Measurements from ENCODE around the gene FIS1.
"Not testable (repeated sequence)": the region's sequence is repeated elsewhere in the genome, so short reads cannot be mapped to it uniquely, and the experiment has no call there.

FIS1 gene

DNA sequence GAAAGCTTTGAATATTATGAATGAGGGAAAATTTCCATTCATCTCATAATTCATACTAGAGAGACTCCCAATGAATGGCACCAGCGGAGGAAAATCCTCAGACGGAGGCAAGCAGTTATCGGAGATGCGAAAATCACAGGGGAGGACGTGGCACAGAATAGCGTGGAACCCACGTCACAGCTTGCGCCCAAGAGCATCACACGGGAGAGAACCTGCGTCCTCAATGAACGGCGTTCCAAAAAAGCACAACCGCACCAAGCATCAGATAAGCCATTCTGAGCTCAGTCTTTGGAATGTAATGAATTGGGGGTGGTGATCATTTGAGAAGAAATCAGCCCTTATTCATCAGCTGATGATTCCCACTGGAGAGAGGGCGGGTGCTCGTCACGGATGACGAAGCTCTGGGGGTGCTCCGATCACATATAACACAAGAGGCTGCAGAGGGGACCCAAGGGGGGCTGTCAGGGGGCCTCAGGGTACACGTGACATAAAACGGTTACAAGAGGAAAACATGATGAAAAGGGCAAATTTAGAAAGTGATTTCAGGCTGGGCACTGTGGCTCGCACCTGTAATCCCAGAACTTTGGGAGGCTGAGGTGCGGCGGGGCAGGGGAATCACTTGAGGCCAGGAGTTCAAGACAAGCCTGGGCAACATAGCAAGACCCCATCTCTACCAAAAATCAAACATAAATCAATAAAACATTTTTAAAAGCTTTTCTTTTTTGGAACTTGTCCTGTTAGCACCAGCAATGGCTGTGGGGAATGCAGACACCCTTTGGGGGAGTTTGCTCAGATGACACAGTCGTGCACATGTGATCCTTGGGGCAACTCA, 33.8 kb upstream of the FIS1 start:
- Mint-ChIP-seq H3K4me1 (peaks cover 6% of the 10 kb centered on the region), H3K36me3 (ENCODE audit: insufficient read depth) (peaks cover 3% of the 10 kb centered on the region), H3K4me3 (no peak overlapping the region), H3K27me3 (peaks cover 49% of the 10 kb centered on the region), H3K9me3 (no peaks in the 10 kb centered on the region), H3K27ac (ENCODE audit: low read depth) (no peak overlapping the region)
- DNase-seq (ENCODE audit: low spot score in 2 of 2) (no peak), ATAC-seq (replicated peaks; ENCODE audit: extremely low read depth, poor library complexity, severe bottlenecking) (no peak)

DNA sequence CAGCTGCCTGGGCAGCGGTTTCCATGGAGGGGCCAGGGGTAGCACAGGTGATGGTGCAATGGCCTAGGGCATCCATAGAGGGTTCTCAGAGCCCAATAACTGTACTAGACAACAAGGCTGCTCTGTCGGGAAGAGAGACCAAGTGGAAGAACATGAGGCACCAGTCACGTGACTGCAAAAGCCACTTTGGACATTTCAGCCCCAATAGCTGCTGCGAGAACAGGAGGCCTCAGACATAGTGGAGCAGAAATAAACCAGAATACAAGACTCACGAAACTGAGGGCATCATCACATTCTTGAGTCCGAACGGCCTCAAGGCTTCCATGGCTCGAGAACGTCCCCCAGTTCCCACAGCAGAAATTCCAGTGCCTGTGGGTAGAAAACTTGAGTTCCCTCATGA, 32.3 kb upstream of the FIS1 start:
- H3K27ac Mint-ChIP-seq (ENCODE audit: low read depth) = no peak overlapping the region
- H3K9me3 Mint-ChIP-seq = no peaks in the 10 kb centered on the region

DNA sequence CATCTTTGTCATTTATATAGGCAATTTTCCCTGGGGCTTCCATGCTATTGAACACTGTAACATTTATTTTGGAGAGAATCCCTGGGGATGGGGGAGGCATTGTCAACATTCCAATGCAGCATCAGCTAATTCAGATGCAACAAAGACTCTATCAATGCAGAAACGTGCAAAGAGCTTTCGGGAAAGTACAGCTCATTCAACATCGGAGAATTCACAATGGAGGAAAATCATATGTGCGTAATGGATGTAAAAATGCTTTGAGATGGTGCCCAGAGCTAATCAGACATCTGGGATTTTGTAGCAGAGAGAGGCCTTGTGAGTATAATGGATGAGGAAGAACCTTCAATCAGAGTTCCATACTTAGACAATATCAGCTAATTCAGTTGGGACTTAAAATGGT, 28.3 kb upstream of the FIS1 start:
- Mint-ChIP-seq H3K9me3 (no peaks in the 10 kb centered on the region), H3K36me3 (ENCODE audit: insufficient read depth) (peaks cover 2% of the 10 kb centered on the region), H3K4me1 (no peaks in the 10 kb centered on the region), H3K27me3 (peaks cover 42% of the 10 kb centered on the region), H3K4me3 (no peak overlapping the region), H3K27ac (ENCODE audit: low read depth) (no peak overlapping the region)
- ATAC-seq (replicated peaks; ENCODE audit: extremely low read depth, poor library complexity, severe bottlenecking) (no peak), DNase-seq (ENCODE audit: low spot score in 2 of 2) (no peak)

More for the DNA sequence above, 32.3 kb upstream of the FIS1 start:
- peaks cover 3% of the 10 kb centered on the region for H3K36me3 Mint-ChIP-seq (ENCODE audit: insufficient read depth)
- ATAC-seq (replicated peaks; ENCODE audit: extremely low read depth, poor library complexity, severe bottlenecking) = no peak
- H3K4me1 Mint-ChIP-seq = no peaks in the 10 kb centered on the region
- H3K4me3 Mint-ChIP-seq = no peak overlapping the region
- DNase-seq (ENCODE audit: low spot score in 2 of 2) = no peak
- H3K27me3 Mint-ChIP-seq = peaks cover 60% of the 10 kb centered on the region

DNA sequence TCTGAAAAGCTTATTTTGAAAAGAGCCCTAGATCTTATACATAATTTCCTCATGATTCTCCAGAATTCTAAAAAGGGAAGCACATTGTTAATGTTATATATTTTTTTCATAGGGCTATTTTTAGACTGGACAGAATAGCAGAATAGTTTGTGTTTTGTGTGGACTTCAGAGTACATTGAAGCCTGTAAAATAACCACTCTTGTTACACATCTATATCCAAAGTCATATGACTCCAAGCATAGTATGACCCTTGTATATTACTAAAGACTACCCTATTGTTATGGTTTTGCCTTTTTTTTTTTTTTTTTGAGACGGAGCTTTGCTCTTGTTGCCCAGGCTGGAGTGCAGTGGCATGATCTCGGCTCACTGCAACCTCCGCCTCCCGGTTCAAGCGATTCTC, 26.1 kb upstream of the FIS1 start:
- Mint-ChIP-seq H3K27ac (ENCODE audit: low read depth) (no peak overlapping the region), H3K4me1 (no peaks in the 10 kb centered on the region), H3K36me3 (ENCODE audit: insufficient read depth) (peaks cover 2% of the 10 kb centered on the region), H3K4me3 (no peak overlapping the region), H3K9me3 (no peaks in the 10 kb centered on the region), H3K27me3 (peaks cover 23% of the 10 kb centered on the region)
- ATAC-seq (replicated peaks; ENCODE audit: extremely low read depth, poor library complexity, severe bottlenecking) (no peak), DNase-seq (ENCODE audit: low spot score in 2 of 2) (no peak)

DNA sequence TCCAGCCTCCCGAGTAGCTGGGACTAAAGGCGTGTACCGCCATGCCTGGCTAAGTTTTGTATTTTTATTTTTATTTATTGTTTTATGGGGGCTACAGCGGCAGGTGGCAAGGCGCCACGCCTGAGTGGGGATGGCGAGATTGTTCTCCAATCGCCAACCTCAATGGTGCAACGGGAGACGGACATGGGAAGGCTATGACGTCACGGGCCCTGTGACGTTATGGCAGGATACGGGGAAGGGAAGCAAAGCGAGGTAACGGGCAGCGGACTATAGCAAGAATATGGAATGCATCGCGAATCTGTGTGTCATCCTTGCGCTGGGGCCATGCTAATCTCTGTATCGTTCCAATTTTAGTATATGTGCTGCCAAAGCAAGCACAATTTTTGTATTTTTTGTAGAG, 24.8 kb upstream of the FIS1 start:
- H3K4me1 Mint-ChIP-seq = no peaks in the 10 kb centered on the region
- H3K27me3 Mint-ChIP-seq = peaks cover 24% of the 10 kb centered on the region
- no peak overlapping the region for H3K27ac Mint-ChIP-seq (ENCODE audit: low read depth)
- DNase-seq (ENCODE audit: low spot score in 2 of 2) = no peak
- no peak for ATAC-seq (replicated peaks; ENCODE audit: extremely low read depth, poor library complexity, severe bottlenecking)
- peaks cover 2% of the 10 kb centered on the region for H3K36me3 Mint-ChIP-seq (ENCODE audit: insufficient read depth)
- no peaks in the 10 kb centered on the region for H3K9me3 Mint-ChIP-seq
- no peak overlapping the region for H3K4me3 Mint-ChIP-seq

DNA sequence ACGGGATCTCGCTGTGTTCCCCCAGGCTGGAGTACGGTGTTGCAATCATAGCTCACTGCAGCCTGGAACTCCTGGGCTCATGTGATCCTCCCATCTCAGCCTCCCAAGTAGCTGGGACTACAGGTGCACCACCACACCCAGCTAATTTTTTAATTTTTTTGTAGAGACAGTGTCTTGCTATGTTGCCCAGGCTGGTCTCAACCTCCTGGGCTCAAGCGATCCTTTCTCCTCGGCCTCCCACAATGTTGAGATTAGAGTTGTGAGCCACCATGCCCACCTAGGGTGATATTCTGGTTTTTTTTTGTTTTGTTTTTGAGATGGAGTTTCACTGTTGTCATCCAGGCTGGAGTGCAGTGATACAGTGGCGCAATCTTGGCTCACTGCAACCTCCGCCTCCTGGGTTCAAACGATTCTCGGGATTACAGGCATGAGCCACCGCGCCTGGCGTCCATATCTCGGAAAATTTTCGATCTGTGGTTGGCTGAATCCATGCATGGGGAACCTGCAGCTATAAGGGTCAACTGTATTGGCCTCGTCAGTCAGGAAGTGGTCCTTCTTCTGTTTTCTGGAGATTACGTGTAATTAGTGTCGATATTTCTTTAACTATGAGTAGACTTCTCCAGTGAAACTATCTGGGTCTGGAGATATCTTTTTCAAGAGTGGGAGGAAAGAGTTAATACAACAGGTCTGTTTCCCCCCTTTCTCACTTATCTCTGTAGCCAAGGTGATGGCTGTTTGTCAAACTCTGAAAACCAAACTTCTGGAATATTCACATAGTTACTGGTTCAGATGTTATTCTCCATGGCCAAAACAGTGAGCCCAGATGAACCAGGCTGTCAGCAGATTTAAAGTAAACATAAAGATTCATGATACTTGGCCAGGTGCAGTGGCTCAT, 21.0 kb upstream of the FIS1 start:
- no peak for DNase-seq (ENCODE audit: low spot score in 2 of 2)
- ATAC-seq (replicated peaks; ENCODE audit: extremely low read depth, poor library complexity, severe bottlenecking) = no peak
- Mint-ChIP-seq H3K4me3 (no peak overlapping the region), H3K4me1 (no peaks in the 10 kb centered on the region), H3K27ac (ENCODE audit: low read depth) (no peak overlapping the region), H3K27me3 (peaks cover 36% of the 10 kb centered on the region), H3K9me3 (no peaks in the 10 kb centered on the region), H3K36me3 (ENCODE audit: insufficient read depth) (peaks cover 2% of the 10 kb centered on the region)

DNA sequence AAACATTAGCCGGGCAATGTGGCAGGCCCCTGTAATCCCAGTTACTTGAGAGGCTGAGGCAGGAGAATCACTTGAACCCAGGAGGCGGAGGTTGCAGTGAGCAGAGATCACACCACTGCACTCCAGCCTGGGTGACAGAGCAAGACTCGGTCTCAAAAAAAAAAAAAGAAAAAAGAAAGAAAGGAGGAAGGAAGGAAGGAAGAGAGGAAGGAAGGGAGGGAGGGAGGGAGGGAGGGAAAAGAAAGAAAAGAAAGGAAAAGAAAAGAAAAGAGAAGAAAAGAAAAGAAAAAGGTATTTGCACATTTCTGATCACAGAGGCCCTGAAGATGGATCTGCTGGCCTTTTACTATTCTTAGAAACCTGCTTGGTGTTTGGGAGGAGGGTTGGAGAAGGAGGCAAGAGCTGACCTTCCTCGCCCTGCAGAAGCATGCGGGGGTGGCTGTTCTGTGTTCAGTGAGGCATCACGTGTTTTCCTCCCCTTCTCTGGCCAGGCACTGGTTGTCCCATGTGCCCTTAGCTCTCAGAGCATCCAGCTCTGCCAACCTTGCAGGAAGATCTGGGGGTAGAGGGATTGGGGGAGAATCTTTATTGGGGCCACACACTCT, 19.3 kb upstream of the FIS1 start:
- not testable (repeated sequence) for DNase-seq (ENCODE audit: low spot score in 2 of 2); H3K4me3 Mint-ChIP-seq; H3K9me3 Mint-ChIP-seq; H3K36me3 Mint-ChIP-seq (ENCODE audit: insufficient read depth); H3K27ac Mint-ChIP-seq (ENCODE audit: low read depth); H3K4me1 Mint-ChIP-seq; ATAC-seq (replicated peaks; ENCODE audit: extremely low read depth, poor library complexity, severe bottlenecking)
- H3K27me3 Mint-ChIP-seq = peaks cover 36% of the 10 kb centered on the region

DNA sequence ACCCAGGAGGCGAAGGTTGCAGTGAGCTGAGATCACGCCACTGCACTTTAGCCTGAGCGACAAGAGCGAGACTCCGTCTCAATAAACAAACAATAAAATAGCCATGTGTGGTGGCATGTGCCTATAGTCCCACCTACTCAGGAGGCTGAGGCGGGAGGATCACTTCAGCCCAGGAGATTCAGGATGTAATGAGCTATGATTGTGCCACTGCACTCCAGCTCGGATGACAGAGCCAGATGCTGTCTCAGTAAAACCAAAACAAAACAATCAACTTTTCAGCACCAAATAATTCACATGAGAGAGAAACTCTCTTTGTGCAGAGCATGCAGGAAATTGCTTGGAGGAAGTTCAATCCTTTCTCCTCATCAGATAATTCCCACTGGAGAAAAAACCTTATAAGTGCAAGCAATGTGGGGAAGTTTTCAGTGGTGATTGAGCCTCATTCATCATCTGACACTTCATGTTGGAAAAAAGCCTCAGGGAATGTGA, 13.4 kb upstream of the FIS1 start:
- Mint-ChIP-seq H3K36me3 (ENCODE audit: insufficient read depth) (no peaks in the 10 kb centered on the region), H3K27me3 (peaks cover 14% of the 10 kb centered on the region), H3K4me1 (no peaks in the 10 kb centered on the region), H3K9me3 (no peaks in the 10 kb centered on the region), H3K4me3 (no peak overlapping the region), H3K27ac (ENCODE audit: low read depth) (no peak overlapping the region)
- DNase-seq (ENCODE audit: low spot score in 2 of 2) = no peak
- ATAC-seq (replicated peaks; ENCODE audit: extremely low read depth, poor library complexity, severe bottlenecking) = no peak

DNA sequence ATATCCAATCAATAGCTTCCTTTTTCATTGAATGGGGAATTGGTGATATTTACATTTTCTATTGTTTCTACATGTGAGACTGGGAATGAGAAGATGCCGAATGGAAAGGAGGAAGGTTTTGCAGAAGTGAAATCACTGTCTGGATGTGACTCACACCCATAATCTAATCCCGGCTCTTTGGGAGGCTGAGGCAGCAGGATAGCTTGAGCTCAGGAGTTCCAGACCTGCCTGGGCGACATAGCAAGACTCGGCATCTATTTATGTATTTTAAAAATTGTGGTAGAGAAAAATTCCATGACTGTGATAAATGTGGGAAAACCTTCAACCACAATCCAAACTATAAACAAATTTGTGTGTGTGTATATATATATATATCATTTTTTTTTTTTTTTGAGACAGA, 10.9 kb upstream of the FIS1 start:
- Mint-ChIP-seq H3K27me3 (no peaks in the 10 kb centered on the region), H3K4me1 (peaks cover 11% of the 10 kb centered on the region)

DNA sequence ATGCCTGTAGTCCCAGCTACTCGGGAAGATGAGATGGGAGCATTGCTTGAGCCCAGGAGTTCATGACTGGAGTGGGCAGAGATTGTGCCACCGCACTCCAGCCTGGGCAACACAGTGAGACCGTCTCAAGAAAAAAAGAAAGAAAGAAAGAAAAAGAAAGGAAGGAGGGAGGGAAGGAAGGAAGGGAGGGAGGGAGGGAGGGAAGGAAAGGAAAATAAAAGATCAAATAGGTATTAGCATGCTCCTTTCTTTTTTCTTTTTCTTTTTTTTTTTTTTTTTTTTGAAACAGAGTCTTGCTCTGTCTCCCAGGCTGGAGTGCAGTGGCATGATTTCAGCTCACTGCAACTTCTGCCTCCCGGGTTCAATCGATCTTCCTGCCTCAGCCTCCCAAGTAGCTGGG, 8.3 kb upstream of the FIS1 start:
- H3K27ac Mint-ChIP-seq (ENCODE audit: low read depth); DNase-seq (ENCODE audit: low spot score in 2 of 2); H3K27me3 Mint-ChIP-seq; H3K9me3 Mint-ChIP-seq; ATAC-seq (replicated peaks; ENCODE audit: extremely low read depth, poor library complexity, severe bottlenecking): not testable (repeated sequence)
- Mint-ChIP-seq H3K36me3 (ENCODE audit: insufficient read depth) (peaks cover 17% of the 10 kb centered on the region), H3K4me3 (peak overlapping the region; percentile 99), H3K4me1 (peaks cover 25% of the 10 kb centered on the region)

More for the DNA sequence above, 10.9 kb upstream of the FIS1 start:
- no peak for ATAC-seq (replicated peaks; ENCODE audit: extremely low read depth, poor library complexity, severe bottlenecking)
- H3K36me3 Mint-ChIP-seq (ENCODE audit: insufficient read depth) = peaks cover 11% of the 10 kb centered on the region
- no peaks in the 10 kb centered on the region for H3K9me3 Mint-ChIP-seq
- H3K27ac Mint-ChIP-seq (ENCODE audit: low read depth) = no peak overlapping the region
- no peak for DNase-seq (ENCODE audit: low spot score in 2 of 2)
- H3K4me3 Mint-ChIP-seq = no peak overlapping the region

DNA sequence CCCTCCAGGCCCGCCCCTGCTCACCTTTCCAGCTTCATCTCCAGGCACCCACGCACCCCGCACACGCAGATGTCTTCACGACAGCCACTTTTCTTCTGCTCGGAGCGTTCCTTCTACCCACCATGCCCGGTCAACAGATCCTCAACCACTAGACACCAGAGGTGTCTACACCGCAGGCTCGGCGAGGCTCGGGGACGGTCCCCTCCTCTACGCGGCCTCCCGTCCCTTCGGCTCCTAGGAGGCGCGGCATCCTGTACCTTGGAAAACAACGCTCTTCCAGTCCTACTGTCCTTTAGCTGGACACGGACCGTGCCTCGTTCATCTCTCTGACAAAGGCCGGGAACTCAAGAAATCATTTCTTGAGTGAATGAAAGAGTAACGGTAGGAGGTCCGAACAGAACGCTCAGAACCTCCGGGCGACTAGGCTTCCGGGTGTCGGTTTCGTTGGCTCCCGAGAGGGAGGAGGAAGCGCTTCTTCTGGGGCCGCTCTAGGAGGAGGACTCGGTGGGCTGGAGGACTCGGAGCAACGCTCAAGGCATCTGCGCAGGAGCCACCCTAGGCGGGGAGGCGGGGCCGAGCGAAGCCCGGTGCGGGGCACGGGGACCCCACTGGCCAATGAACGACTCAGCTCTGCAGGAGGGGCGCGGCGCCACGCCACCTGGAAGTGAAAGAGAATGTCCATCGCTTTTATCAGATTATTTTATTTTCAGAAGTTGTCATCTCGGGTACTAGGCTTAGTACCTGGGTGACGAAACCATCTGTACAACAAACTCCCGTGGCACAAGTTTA, 7.2 kb upstream of the FIS1 start:
- Mint-ChIP-seq H3K27me3 (no peaks in the 10 kb centered on the region), H3K9me3 (no peaks in the 10 kb centered on the region), H3K36me3 (ENCODE audit: insufficient read depth) (peaks cover 20% of the 10 kb centered on the region), H3K27ac (ENCODE audit: low read depth) (peak overlapping the region; percentile 97), H3K4me1 (peaks cover 33% of the 10 kb centered on the region), H3K4me3 (peak overlapping the region; percentile 99)
- peak; percentile 99 for ATAC-seq (replicated peaks; ENCODE audit: extremely low read depth, poor library complexity, severe bottlenecking)
- peak; percentile 97 to 98 for DNase-seq (ENCODE audit: low spot score in 2 of 2)

DNA sequence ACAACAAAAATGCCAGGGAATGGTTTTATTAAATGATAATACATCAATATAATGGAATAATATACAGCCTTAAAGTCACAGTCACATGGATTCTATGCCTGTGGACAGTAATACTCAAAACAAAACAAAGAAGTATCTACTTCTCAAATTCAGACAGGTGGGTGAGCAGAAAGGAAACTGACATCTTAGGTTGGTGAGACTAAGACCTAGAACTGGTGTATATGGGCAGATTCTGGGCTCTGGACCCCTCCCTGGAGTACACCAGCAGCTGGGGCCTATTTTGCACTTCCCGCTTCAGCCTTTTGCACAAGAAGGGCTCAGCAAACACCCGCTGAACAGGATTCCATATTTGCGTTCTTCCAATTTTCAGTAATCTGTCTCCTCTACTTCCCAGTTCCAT, 5.4 kb upstream of the FIS1 start:
- Mint-ChIP-seq H3K27me3 (no peaks in the 10 kb centered on the region), H3K36me3 (ENCODE audit: insufficient read depth) (peaks cover 20% of the 10 kb centered on the region), H3K4me1 (peaks cover 33% of the 10 kb centered on the region), H3K4me3 (peak overlapping the region; percentile 99), H3K9me3 (no peaks in the 10 kb centered on the region), H3K27ac (ENCODE audit: low read depth) (peak overlapping the region; percentile 64)
- ATAC-seq (replicated peaks; ENCODE audit: extremely low read depth, poor library complexity, severe bottlenecking) (no peak), DNase-seq (ENCODE audit: low spot score in 2 of 2) (no peak)

Data from central memory CD8-positive, alpha-beta T cell (primary cell).